GM18526 (cell line): ENCODE measurements around the gene LTBR.

ENCODE experiments used
- POLR2A ChIP-seq: IDR thresholded peaks from 3 replicates; pipeline ENCODE4 v1.6.1; 2011; ENCODE audit not compliant: insufficient read length; ENCODE audit errors: extremely low read depth

Gene LTBR

DNA sequence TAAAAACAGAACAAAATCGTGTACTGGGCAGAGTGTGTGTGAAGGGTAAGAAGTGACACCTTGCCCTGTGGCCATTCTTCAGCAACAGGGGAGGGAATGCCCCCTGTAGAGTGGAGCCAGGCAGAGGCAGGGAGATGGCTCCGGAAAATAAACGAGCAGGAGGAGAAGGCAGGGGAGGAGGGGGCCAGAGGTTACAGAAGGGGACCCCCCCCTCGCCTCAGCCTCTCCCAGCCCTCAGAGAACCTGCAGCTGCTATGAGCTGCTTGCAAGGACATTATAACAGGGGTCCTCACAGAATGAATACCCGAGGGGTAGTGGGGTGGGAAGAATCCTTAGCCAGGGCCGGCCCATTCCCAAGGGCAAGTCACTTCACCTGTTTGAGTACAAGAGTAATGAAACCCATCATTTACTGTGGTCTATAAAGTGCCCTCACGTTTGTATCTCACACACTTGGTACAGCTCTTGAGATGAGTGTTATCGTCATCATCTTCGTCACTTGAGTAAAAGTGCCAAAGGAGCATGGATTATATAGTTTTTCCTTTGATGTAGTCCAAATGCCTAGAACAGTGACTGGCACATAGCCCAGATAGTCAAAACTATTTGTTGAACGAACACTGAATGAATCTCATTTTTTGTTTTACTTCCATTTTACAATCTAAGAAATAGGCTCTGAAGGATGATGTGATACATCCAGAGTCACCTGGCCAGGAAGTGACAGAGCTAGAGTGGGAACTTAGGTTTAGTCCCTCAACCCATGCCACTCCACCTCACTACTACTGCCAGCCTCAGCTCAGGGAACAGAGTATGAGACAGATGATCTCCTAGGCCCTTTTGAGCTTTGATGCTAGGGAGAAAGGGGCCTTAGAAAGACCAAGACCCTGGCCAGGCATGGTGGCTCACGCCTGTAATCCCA, 23.1 kb upstream of the LTBR start:
- TF ChIP-seq POLR2A: no peak

DNA sequence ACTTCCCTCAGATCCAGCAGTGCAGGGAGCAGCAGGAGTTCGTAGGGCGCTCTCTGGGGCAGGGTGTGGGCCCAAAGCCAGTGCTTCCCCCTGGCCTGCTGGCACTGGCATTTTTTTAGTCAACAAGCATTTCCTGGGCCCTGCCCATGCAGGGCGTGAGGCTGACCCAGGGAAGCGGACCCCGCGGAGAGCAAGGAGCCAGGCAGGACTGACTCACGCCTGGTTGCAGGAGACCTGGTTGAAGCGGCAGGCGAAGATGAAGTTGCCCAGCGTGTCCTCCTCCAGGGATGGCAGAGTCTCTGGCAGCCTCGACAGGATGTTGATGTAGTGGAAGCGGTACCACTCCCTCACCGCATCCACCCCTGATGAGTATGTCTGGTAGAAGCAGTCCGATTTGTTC, 22.1 kb upstream of the LTBR start:
- no peak for TF ChIP-seq POLR2A

DNA sequence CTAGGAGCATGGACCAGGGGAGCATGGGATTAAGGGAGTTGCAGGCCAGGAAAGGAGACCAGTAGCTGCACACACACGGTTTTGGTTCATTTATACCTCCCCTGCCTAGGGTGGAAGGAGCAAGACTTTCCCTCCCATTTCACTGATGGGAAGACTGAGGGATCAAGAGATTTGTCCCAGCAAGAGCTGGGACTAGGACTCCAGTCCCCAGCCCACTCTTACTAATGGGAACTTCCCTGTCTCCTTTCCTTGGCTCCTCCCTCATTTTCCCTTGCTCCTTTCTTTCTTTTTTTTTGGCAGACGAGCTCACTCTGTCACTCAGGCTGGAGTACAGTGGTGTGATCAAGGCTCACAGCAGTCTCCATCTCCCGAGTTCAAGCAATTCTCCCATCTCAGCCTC, 21.6 kb upstream of the LTBR start:
- no peak for TF ChIP-seq POLR2A

DNA sequence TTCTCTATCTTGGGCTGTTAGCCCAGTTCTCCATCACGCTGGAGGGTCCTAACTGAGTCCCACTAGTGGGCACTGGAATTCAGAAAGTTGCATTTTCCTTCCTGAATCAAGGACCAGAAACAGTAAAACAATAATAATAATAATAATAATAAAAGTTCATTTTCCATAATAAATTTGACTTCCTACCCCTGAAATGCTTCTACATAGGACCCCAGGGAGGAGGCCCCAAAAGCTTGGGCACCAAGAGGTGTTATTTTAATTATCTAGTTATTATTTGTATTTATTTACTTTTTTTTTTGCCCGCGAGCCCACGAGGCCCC, 21.0 kb upstream of the LTBR start:
- no peak for TF ChIP-seq POLR2A

DNA sequence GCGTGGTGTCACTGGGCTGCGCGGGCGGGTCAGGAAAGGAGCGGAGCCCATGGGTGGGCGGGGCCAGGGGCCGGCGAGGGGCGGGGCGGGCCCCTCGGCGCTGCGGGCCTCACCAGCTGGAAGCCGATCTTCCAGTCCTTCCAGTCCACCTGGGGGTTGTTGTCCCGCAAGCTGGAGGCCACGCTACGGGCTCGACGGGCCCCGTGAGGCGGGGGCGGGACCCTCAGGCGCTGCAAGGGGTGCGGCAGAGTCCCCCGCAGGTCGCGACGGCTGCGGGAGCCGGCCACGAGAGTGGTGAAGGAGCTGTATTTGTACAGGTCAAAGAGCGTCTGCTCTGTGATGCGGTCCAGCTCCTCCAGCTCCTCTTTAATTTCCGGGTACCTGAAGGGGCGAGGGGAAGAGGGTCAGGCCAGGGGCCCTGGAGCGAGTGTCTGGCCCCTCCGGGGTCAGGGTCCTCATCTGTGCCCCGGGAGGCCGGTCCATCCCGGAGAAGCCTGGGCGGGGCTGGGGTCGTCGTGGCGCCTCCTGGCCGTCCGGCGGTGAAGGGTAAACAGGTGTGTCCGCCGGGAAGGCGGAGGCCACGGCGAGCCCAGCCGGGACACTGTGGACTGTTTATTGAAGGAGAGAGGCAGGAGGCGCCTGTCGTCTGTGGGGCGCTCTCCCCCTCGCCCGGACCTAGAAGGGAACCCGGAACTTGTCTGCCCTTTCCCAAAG, 20.5 kb upstream of the LTBR start:
- TF ChIP-seq POLR2A: peak; percentile 26

DNA sequence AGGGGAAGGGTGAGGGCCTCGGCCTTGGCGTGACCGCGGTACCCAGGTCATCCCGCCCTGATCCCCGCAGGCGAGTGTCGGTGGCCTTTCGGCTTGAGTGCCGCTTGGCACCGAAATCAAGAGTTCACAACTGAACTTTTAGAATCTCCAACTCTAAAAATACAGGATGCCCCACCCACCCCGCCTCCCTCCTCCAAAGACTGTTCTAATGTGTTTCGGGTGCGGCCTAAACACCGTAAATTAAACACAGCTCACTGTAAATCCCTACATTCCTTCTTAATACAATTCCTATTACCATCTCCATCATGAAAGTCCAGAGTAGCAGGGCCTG, 20.0 kb upstream of the LTBR start:
- TF ChIP-seq POLR2A: no peak

DNA sequence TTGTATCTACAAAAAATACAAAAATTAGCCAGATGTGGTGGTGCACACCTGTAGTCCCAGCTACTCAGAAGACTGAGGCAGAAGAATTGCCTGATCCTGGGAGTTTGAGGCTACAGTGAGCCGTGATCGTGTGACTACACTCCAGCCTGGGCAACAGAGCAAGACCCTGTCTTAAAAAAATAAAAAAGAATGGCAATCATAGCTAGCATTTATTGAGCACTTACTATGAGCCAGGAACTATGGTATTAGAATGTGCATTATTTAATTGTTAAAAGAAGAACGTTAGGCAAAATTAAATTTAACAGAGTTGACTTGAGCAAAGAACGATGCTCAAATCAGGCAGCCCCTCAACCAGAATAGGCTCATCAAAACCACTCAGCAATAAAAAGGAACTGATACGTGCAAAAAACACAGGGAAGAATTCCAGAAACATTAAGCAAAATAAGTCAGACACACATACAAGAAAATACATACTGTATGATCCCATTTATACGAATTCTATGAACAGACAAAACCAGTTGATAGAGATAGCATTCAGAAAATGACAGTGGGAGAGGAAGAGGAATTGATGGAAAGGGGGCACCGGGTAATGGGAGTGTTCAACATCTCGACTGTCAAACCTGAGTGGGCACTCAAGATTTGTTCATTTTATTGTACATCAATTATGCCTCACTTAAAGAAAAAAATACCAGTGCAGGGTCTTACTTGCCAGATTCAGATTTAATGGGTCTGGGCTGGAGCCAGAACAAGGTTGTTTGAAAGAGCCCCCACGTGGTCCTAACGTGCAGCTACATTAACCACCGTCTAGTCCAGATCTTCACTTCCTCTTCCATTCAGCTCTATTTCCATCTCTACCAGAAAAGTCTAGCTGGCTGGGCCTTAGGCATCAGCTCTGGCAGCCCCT, 16.6 kb upstream of the LTBR start:
- TF ChIP-seq POLR2A: no peak

DNA sequence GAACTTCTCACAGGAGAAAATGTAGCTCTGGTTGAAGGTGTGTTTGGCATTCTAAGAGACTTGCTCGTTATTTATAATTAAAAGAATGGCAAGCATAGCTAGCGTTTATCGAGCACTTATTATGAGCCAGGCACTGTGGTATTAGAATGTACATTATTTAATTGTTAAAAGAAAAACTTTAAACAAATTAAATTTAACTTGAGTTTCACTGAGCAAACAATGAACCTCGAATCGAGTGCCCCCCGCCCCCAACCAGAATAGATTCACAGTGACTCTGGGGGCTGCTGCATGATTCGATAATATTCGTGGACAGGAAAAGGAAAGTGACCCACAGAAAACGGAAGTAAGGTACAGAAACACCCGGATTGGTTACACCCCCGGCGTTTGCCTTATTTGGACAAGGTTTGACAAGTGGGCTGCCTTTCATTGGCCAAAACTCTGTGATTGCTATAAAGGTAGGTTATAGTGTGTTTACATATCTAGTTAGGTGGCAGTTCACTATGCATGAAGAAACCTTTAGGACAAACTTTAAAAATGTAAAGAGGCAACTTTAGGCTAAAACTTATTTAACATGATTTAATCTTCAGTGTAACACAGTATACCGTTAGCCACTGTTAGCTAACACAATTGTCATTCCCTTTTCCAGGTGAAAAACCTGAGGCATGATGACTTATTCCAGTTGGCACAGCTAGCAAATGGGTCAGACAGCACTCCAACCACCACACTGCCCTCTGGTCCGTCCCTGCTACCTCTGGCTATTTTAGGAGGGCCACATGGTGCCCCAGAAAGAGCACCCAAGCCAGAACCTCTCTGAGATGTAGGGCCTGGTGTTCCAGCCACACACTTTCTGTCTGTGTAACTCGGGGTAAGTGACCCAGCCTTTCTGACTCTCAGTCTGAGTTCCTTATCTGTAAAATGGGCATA, 15.7 kb upstream of the LTBR start:
- no peak for TF ChIP-seq POLR2A

DNA sequence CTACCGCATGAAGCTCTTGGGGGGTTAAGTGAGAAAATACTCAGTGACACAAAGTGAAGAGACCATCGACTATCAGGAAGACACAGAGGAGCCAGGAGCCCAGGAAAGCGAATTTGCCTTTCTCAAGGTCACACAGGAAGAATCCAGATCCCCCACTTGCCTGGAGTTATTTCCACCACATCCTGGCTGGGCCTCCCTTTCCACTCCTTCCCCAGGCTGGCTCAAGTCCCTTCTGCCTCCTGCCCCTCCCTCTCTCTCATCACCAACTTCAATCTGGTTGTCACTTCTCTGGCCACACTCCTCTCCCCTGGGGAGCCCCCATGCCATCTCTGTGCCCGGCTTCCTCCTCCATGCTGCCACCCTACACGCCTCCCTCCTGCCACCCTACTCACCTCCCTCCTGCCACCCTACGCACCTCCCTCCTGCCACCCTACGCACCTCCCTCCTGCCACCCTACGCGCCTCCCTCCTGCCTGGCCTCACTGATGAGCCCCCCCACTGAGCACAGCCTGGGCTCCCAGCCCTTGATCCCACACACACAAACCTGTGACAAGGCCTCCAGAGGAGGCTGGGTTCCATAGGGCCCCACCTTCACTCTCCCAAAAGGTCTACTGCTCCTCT, 14.9 kb upstream of the LTBR start:
- no peak for TF ChIP-seq POLR2A

DNA sequence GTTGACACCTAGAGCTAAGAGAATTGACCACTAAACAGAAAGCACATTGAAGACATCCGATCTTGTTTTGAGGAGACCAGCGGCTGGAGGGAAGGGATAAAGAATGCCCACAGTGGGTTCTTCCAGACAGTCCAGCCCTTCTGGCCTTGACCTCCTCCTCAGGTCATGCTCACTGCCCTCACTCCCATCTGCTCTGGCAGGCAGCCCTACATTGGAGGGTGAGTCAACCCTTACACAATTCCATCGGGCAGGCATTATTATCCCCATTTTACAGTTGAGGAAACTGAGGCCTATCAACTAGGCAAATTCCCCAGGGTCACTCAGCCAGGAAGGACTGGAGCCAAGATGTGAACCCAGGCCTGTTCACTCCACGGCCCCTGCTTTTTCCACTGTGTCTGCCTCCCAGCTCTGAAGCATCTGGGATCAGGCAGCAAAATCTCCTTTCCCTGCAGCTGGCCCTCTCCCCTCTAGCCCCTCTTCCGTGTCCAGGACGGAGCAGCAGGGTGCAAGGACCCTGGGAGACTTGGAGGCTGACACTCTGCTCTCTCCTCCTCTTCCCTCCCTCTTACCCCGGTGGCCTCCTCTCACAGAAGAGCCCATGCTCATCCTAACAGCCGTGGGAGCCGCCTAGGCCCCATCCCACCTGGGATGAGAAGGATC, 13.9 kb upstream of the LTBR start:
- no peak for TF ChIP-seq POLR2A

DNA sequence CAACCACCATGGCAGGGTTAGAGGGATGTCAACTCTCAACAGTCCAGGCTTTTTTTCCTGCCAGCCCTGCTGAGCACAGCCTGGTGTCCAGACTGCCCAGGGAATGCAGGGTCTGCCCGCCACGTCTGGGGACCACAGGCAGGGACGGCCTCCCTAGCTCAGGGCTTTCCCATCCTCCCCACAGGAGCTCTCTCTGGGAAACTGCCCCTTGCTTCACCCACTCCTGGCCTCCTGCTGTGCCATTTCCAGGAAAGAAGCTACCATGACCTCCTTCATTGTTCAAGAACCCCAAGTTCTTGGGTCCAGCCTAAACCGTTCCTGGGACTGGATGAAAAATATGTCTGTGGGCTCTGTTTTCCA, 13.4 kb upstream of the LTBR start:
- TF ChIP-seq POLR2A: no peak

DNA sequence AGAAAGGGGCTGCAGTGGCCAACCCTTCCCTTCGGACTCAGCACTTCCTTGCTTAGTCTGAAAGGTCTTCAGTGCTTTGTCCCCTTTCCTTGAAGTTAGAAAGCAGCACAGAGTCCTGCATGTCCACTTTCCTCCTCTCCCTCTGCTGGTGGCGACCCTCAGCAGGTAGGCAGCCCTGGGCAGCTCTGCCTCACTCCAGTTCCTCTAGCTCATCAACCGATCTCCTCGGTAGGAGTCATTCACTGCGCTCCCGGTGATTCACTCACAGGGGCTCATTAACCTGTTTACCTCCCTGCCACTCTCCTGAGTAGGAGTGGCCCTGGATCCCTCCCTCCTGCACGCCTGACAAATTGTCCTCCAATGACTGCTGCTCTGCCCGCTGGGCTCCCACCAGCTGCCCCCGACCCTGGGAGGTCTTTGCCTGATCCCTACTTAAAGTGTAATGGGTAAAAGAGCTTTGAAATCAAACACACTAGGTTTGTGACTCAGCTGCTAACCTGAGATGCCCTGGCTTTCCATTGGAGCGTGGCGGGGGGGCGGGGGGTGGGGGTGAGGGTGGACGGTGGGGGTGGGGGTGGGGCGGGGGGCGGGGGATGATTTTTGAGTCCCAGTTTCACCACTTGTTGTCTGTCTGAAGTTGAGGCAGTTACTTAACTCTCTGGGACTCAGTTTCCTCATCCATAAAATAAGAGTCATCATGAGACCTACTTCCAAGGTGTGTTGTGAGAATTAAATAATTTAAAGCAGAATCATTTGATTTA, 12.8 kb upstream of the LTBR start:
- no peak for TF ChIP-seq POLR2A

DNA sequence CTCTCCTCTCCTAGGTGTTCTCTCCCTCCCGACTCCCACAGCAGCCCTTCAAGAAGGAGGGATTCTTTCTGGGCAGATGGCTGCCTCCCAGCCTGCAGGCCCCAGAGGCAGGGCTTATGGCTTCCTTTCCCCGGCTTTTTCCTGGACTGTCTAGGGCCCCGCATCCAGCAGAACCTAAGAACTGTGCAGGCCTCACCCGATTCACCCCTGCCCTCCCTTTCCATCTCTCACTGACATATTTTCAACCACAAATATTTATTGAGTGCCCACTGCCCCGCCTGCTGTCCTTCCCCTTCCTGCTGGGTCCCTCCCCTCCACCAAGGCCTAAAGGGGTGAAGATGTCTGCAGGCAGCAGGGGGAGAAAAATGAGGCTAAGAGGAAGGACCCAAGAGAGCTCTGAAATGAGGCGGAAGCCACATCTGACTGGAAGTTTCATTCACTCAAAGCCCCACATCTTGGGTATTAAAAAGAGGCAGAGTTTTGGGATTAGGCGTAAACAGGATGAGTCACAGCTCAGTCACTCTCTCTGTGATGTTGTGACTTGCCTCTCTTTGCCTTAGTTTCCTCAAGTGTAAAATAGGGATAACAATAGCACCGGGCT, 11.5 kb upstream of the LTBR start:
- TF ChIP-seq POLR2A: no peak
